ENCODE measurements around the gene OTOR.

DNA sequence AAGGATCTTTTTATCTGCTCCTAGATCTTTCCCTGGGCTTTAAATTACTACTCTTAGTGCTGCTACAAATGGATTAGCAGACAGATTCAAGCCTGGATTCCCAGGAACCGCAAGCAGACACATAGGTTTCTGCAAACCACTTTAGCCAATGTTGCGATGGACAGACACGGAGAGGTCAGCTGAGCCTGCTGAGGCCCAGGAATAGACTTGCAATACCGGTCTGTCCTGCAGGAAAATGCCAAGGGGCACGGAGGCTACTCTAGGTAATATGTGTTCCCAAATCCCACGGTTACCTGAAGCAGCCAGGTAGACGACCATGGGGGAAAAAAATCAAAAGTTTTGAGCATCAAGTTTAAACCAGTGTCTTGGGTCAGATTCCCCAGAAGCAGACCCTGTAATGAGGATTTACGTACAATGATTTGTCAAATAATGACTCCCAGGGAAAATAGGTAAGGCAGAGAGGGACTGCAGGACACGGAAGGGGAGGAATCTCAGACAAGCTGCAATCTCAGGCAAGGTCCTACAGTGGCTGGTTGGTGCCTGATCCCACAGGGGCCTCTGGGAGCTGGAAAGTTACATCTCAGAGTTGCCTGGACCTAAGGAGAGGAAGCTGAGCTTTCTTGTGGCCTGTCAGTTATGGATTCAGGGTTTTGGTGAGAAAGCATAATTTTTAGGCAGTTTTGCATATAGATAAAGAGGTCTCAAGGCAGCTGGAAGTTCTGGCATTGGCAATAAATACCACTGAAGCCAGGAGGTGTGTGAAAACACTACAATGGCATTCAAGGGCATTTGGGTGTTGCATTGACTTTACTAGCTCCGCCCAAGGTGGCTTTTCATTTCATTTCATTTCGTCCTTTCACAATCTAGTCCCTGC, 12.5 kb downstream of the OTOR start:
- TF ChIP-seq, protein P1, sequence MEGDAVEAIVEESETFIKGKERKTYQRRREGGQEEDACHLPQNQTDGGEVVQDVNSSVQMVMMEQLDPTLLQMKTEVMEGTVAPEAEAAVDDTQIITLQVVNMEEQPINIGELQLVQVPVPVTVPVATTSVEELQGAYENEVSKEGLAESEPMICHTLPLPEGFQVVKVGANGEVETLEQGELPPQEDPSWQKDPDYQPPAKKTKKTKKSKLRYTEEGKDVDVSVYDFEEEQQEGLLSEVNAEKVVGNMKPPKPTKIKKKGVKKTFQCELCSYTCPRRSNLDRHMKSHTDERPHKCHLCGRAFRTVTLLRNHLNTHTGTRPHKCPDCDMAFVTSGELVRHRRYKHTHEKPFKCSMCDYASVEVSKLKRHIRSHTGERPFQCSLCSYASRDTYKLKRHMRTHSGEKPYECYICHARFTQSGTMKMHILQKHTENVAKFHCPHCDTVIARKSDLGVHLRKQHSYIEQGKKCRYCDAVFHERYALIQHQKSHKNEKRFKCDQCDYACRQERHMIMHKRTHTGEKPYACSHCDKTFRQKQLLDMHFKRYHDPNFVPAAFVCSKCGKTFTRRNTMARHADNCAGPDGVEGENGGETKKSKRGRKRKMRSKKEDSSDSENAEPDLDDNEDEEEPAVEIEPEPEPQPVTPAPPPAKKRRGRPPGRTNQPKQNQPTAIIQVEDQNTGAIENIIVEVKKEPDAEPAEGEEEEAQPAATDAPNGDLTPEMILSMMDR (IDR thresholded peaks at IDR 0.05) = no peak
- TF ChIP-seq ZFX (IDR thresholded peaks at IDR 0.05; ENCODE audit: borderline replicate concordance) = no peak
